Measurements from ENCODE around the gene SMYD2.

SMYD2 gene

GRCh38 chr1:214303141-214303930 lies 22.4 kb downstream of the SMYD2 start:
- DNase-seq (ENCODE audit: low spot score) = peak; percentile 45

GRCh38 chr1:214305164-214305751 lies 24.3 kb downstream of the SMYD2 start:
- no peak for DNase-seq (ENCODE audit: low spot score)

GRCh38 chr1:214306269-214306668 lies 25.3 kb downstream of the SMYD2 start:
- no peak for DNase-seq (ENCODE audit: low spot score)

- DNase-seq (ENCODE audit: low spot score) = no peak
Measured at GRCh38 chr1:214310010-214310409, 29.1 kb downstream of the SMYD2 start.

GRCh38 chr1:214310777-214311690 lies 30.1 kb downstream of the SMYD2 start:
- no peak for DNase-seq (ENCODE audit: low spot score)

GRCh38 chr1:214312530-214313051 lies 31.6 kb downstream of the SMYD2 start:
- DNase-seq (ENCODE audit: low spot score) = no peak

GRCh38 chr1:214314178-214314843 lies 33.4 kb downstream of the SMYD2 start:
- DNase-seq (ENCODE audit: low spot score) = no peak

- no peak for DNase-seq (ENCODE audit: low spot score)
Measured at GRCh38 chr1:214316593-214316992, 35.6 kb downstream of the SMYD2 start.

GRCh38 chr1:214317300-214317699 lies 36.3 kb downstream of the SMYD2 start:
- DNase-seq (ENCODE audit: low spot score) = no peak

- no peak for DNase-seq (ENCODE audit: low spot score)
Measured at GRCh38 chr1:214317734-214318133, 36.8 kb downstream of the SMYD2 start.

GRCh38 chr1:214318356-214318755 lies 37.4 kb downstream of the SMYD2 start:
- DNase-seq (ENCODE audit: low spot score) = no peak

GRCh38 chr1:214318956-214319736 lies 38.2 kb downstream of the SMYD2 start:
- DNase-seq (ENCODE audit: low spot score) = no peak

GRCh38 chr1:214319938-214320337 lies 39.0 kb downstream of the SMYD2 start:
- DNase-seq (ENCODE audit: low spot score) = no peak

- DNase-seq (ENCODE audit: low spot score) = no peak
Measured at GRCh38 chr1:214321705-214322453, 40.9 kb downstream of the SMYD2 start.

GRCh38 chr1:214324896-214325800 lies 44.2 kb downstream of the SMYD2 start:
- DNase-seq (ENCODE audit: low spot score) = no peak

- DNase-seq (ENCODE audit: low spot score) = no peak
Measured at GRCh38 chr1:214326406-214326805, 45.4 kb downstream of the SMYD2 start.

GRCh38 chr1:214327514-214327913 lies 46.6 kb downstream of the SMYD2 start:
- DNase-seq (ENCODE audit: low spot score) = no peak

- peak; percentile 86 for DNase-seq (ENCODE audit: low spot score)
Measured at GRCh38 chr1:214328770-214329469, 48.0 kb downstream of the SMYD2 start.
